IPS-15b (cell line): ENCODE measurements around the gene ETS1.

Source experiments
- H3K27me3 ChIP-seq: one replicate; pipeline ENCODE4 v1.6.1; 2013; ENCODE audit warnings: low read length; ENCODE audit not compliant: control insufficient read depth, insufficient read depth
- H3K36me3 ChIP-seq: one replicate; pipeline ENCODE4 v1.6.1; 2013; ENCODE audit warnings: low read length; ENCODE audit not compliant: control insufficient read depth, insufficient read depth
- H3K4me1 ChIP-seq: one replicate; pipeline ENCODE4 v1.6.1; 2013; ENCODE audit warnings: mild to moderate bottlenecking, low read length; ENCODE audit not compliant: control insufficient read depth, insufficient read depth
- H3K4me3 ChIP-seq: one replicate; pipeline ENCODE4 v1.5.1; 2013; ENCODE audit warnings: low read depth, low read length
- H3K9ac ChIP-seq: one replicate; pipeline ENCODE4 v1.6.1; 2013; ENCODE audit warnings: low read depth, mild to moderate bottlenecking, low read length
- H3K9me3 ChIP-seq: one replicate; pipeline ENCODE4 v1.6.1; 2013; ENCODE audit warnings: mild to moderate bottlenecking, low read length; ENCODE audit not compliant: control insufficient read depth, insufficient read depth

Gene ETS1

DNA sequence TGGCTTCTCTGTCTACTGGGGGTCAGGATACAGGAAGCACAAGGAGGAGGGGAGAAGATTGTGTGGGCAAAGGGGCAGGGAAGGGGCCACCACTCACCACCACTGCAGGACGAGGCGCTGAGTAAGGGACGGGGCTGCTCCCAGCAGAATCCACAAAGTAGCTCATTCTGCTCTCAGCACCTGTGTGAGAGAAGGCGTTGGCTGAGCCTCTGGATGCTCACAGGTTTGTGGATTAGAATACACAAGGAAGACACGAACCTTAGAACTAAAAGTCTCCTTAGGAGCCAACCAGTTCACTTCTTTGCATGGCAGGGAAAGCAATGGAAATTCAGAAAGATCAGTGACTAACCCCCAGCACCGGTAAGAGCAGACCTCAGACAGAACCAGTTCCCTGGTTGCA, 14.4 kb downstream of the ETS1 start:
- Histone ChIP-seq H3K9me3 (no peaks in the 10 kb centered on the region), H3K4me3 (no peak overlapping the region), H3K27me3 (no peaks in the 10 kb centered on the region), H3K36me3 (no peaks in the 10 kb centered on the region), H3K9ac (no peak overlapping the region), H3K4me1 (peaks cover 12% of the 10 kb centered on the region)

DNA sequence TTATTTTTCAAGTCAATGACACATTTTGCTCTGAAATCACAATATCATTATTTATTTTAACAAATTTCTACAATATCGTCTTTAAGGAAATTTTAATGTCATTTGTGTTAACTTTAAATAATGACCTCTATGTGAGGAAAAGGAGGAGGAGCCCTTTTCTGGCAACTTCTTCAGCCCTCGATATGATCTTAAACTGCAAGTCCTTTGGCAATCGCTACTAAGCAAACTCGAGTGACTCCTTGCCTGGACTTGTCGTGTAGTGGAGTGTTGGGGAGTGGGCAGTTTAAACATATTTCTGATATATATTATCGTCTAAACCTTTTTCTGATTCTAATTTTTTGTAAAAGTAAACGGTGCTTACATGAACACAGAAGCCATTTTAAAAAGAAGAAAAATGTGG, 16.7 kb downstream of the ETS1 start:
- Histone ChIP-seq H3K9me3 (no peaks in the 10 kb centered on the region), H3K36me3 (no peaks in the 10 kb centered on the region), H3K27me3 (no peaks in the 10 kb centered on the region), H3K4me3 (no peak overlapping the region), H3K9ac (no peak overlapping the region), H3K4me1 (peaks cover 4% of the 10 kb centered on the region)

- H3K4me3 ChIP-seq, result no peak overlapping the region
These were observed 18.1 kb downstream of the ETS1 start for GRCh38 chr11:128569291-128569690.

GRCh38 chr11:128568166-128568778, 19.1 kb downstream of the ETS1 start:
- no peaks in the 10 kb centered on the region for H3K9me3 ChIP-seq
- H3K9ac ChIP-seq, result no peak overlapping the region
- H3K4me3 ChIP-seq, result no peak overlapping the region
- no peaks in the 10 kb centered on the region for H3K36me3 ChIP-seq
- peaks cover 8% of the 10 kb centered on the region for H3K4me1 ChIP-seq
- no peaks in the 10 kb centered on the region for H3K27me3 ChIP-seq

More at GRCh38 chr11:128569291-128569690, 18.1 kb downstream of the ETS1 start:
- no peaks in the 10 kb centered on the region for H3K27me3 ChIP-seq
- H3K9ac ChIP-seq, result no peak overlapping the region
- no peaks in the 10 kb centered on the region for H3K36me3 ChIP-seq
- H3K9me3 ChIP-seq, result no peaks in the 10 kb centered on the region
- peaks cover 8% of the 10 kb centered on the region for H3K4me1 ChIP-seq

DNA sequence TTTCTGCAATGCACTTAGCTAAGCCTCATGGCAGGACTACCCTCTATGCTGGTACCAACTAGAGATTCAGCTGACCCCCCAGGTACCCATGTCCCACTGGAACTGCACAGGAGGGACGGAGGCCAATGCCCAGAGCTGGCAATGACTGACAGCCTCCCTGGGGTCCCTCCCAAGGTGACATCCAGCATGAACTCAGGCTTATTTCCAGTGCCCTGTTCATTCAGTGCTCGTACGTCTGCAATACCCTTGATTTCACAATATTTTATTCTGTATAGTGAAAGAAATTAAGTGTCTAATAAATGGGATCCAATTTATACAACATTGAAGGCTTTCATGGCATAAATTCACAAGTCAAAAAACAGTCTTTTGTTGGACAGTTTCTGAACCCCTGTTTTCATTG, 20.2 kb downstream of the ETS1 start:
- H3K9ac ChIP-seq, result no peak overlapping the region

DNA sequence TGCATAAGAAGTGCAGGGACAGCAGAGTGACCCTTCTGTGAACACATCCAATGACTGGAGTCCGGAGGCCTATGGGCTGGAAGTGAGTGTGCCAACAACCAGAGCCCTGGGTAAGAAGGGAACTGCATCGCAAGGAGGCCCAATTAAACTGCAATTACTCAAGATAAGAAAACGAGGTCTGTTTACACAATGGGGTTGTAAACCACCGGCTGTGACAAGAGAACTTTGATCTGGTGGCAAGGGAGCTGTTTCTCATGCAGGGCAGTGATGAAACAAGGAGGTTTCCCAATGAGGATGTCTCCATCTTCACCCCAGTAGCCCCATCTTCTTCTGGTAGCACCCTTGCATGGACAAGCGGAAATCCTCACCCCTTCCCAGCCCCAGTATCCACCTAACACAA, 21.5 kb downstream of the ETS1 start:
- peaks cover 8% of the 10 kb centered on the region for H3K4me1 ChIP-seq
- no peaks in the 10 kb centered on the region for H3K36me3 ChIP-seq
- H3K9me3 ChIP-seq, result no peaks in the 10 kb centered on the region
- H3K9ac ChIP-seq, result no peak overlapping the region
- H3K4me3 ChIP-seq, result no peak overlapping the region
- no peaks in the 10 kb centered on the region for H3K27me3 ChIP-seq

More for the DNA sequence above, 20.2 kb downstream of the ETS1 start:
- no peaks in the 10 kb centered on the region for H3K9me3 ChIP-seq
- no peaks in the 10 kb centered on the region for H3K36me3 ChIP-seq
- no peak overlapping the region for H3K4me3 ChIP-seq
- no peaks in the 10 kb centered on the region for H3K27me3 ChIP-seq
- H3K4me1 ChIP-seq, result peaks cover 8% of the 10 kb centered on the region

DNA sequence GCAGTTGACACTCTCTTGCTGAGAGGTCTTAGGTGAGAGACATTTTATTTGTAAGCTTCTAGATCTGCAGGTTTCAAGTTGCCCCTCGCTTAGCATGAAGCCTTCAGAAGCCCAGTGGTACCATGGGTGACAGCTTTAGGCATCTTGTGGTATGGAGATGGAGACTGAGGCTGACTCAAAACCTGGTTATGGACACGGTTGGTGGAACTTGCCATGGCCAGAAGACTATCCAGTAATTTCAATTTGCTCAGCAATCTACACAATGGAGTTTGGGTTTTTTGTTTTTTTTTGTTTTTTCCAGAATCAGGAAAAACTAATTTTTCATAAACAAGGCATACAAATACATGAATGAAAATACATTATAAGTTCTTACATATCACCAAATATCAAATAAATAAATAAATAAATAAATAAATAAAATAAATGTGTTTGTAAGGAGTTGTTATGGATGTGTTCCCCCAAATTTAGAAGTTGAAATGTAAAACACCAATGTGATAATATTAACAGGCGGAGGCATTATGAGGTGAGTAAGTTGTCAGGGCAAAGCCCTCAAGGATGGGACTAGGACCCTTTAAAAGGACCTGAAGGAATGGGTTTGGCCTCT, 22.6 kb downstream of the ETS1 start:
- Histone ChIP-seq H3K4me3 (no peak overlapping the region), H3K27me3 (no peaks in the 10 kb centered on the region), H3K9ac (no peak overlapping the region), H3K36me3 (no peaks in the 10 kb centered on the region), H3K9me3 (no peaks in the 10 kb centered on the region), H3K4me1 (peaks cover 8% of the 10 kb centered on the region)

DNA sequence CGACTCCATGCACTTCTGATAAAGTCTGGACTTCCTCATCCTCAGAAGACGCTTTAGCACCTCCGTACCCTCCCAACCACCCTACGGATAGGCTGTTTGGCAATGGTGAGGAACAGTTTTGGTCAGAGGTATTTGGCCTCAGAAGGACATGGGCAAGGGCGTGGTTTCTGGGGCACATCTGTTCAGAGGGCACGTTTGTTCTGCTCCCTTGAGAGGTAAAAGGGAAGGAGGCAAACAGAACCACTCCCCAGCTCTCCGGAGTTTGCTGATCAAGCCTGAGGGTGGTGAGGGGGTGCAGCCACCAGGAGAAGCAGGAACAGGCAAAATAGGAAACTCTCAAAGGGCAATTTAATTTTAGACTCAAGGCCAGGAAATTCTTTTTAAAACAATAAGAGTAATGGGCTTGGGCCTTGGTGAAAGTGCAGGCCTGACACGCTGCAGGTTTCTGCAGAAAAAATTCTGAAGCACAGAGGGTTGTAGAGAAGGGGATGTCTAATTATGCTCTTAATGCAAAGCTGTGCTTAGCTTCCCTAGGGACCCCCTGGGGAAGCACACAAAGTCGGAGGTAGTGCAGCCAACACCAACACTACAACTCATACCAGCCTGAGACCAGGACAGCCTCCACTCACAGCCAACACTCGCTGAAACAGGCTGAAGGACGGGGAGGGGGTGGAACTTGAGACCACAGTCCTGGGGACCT, 23.3 kb downstream of the ETS1 start:
- Histone ChIP-seq H3K9me3 (no peaks in the 10 kb centered on the region), H3K27me3 (no peaks in the 10 kb centered on the region), H3K9ac (no peak overlapping the region), H3K4me1 (peaks cover 8% of the 10 kb centered on the region), H3K36me3 (no peaks in the 10 kb centered on the region), H3K4me3 (no peak overlapping the region)

DNA sequence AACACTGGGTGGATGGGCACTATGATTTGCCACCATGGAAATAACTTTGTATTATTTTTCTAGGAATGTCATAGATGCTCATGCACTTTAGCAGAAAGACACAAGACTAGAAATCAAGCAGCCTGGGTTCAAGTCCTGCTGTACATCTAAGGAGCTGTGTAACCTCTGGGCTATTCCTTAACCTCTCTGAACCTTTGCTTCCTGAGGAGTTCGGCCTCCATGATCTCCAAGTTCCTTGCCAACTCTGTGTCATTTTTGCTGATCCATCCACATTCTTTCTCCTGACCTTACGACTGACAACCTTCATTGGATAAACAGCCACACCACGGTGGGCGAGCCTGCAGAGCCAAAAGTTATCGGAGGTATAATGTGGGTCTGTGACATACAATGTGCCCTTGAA, 24.1 kb downstream of the ETS1 start:
- no peak overlapping the region for H3K4me3 ChIP-seq
- no peak overlapping the region for H3K9ac ChIP-seq
- peaks cover 4% of the 10 kb centered on the region for H3K4me1 ChIP-seq
- H3K27me3 ChIP-seq, result no peaks in the 10 kb centered on the region
- no peaks in the 10 kb centered on the region for H3K9me3 ChIP-seq
- no peaks in the 10 kb centered on the region for H3K36me3 ChIP-seq

- no peaks in the 10 kb centered on the region for H3K9me3 ChIP-seq
- no peaks in the 10 kb centered on the region for H3K27me3 ChIP-seq
- no peak overlapping the region for H3K9ac ChIP-seq
- peaks cover 3% of the 10 kb centered on the region for H3K4me1 ChIP-seq
- H3K36me3 ChIP-seq, result no peaks in the 10 kb centered on the region
- no peak overlapping the region for H3K4me3 ChIP-seq
These were observed 27.8 kb downstream of the ETS1 start for GRCh38 chr11:128559496-128560103.

DNA sequence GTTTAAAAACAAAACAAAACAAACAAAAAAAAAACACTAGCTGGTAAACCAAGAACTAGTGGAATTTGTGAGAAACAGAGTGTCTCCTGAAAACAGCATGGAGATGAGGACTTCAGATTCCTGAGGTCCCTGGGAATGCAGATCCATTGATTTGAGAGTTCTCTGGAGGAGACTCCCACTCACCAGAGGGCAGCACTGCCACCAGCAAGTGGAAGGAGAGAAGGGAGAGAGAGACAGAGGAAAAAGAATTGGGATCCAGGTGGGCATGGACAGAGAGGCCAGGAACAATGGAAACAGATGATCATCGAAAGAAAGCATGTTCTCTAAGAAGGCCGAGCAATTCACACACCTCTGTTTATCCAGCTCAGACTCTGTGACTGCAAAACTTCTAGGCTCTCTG, 31.8 kb downstream of the ETS1 start:
- no peaks in the 10 kb centered on the region for H3K36me3 ChIP-seq
- H3K9me3 ChIP-seq, result no peaks in the 10 kb centered on the region
- H3K9ac ChIP-seq, result no peak overlapping the region
- peaks cover 5% of the 10 kb centered on the region for H3K4me1 ChIP-seq
- H3K4me3 ChIP-seq, result no peak overlapping the region
- H3K27me3 ChIP-seq, result peaks cover 36% of the 10 kb centered on the region
